Activated T-cell treated with anti-CD3 and anti-CD28 coated beads for 48 hours (primary cell): Measurements from ENCODE around the gene GRXCR2.
"Not testable (repeated sequence)": the region's sequence is repeated elsewhere in the genome, so short reads cannot be mapped to it uniquely, and the experiment has no call there.

ENCODE experiments used
- DNase-seq: peaks from one replicate; pipeline ENCODE4 v3.0.0-alpha.2; 2020; ENCODE audit warnings: low read depth

Gene GRXCR2, protein sequence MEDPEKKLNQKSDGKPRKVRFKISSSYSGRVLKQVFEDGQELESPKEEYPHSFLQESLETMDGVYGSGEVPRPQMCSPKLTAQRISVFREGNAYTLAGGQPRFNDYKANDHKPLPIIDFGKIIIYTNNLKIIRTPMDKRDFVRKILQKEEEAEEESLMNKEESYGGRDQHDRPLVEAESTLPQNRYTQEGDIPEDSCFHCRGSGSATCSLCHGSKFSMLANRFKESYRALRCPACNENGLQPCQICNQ

DNA sequence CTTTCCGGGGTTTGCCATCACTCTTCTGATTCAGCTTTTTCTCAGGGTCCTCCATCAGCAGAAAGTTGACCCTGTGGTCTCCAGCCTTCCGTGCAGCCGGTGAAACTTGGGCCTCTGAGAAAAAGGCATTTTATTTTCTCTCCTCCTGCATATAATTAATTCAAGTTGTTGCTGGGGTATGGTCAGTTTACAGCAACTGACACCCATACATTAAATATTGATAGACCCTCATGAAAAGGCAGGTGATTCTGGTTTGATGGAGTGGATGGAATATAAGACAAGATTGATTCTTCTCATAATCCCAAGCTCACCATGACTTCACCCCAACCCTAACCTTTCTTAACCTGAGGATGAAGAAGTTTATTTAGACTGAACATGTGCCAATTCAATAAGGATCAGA, at the start of gene GRXCR2:
Gene GRXCR2, minus strand, starts transcription at position 101 of the 400 bp plus-strand sequence. Its CDS starts 46 bp downstream, at position 55.
- no peak for DNase-seq

DNA sequence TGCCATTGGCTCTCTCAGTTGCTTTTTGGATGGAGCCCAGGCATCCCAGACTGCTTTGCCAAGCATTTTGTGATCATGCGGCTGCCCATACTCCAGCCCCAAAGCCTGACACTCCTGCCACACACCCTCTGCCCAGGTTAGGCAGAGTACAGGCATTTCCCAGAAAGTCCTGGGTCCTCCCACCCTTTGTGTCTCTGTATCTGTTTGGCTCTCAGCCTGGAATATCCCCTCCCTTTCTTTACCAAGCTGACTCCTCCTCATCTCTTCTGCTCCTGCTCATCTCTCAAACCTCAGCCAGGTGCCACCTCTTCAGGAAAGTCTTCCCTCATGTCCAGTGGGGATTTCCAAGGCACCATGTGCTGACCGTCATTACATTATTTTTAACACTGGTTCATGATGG, 49.2 kb upstream of the GRXCR2 start:
- DNase-seq: no peak

DNA sequence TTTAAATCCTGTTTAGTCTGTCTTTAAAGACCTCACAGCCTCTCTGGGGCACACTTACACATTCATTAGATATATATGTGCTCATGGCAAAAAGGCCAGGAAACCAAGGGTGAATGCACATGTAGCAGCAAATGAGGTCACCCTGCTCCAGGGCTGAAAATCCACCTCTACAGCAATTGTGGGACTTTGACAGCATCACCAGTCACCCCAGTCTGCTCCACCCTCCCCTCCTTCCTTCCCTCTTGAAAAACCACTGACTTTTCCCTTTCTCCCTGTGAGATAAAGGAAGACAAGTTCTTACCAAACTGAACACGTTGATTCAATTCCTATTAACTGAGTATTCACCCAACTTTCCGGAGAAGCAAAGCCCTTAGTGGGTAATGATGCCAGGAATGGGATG, 48.4 kb upstream of the GRXCR2 start:
- DNase-seq: no peak

DNA sequence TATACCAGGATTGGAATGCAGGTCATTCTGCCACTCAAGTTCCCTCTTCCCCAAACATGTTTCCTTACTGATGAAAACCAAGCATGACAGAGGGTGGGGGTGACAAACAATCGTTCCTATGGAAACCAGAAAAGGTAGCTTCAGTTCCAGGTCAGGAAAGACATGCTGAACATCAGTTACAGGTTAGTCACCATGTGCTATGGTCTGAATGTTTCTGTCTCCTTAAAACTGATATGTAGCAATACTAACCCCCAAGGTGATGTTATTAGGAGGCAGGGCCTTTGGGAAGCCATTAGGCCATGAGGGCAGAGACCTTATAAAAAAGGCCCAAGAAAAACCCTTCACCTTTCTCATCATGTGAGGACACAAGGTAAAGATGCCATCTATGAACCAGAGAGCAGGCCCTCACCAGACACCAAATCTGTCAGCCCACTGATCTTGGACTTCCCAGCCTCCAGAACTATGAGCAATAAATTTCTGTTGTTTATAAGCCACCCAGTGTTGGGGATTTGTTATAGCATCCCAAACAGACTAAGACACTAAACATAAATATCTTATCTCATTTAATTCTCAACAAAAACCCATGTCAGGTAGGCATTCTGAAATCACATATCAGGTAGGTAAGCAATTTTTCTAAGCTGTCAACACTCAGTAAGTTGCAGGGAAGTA, 47.9 kb upstream of the GRXCR2 start:
- DNase-seq: no peak

DNA sequence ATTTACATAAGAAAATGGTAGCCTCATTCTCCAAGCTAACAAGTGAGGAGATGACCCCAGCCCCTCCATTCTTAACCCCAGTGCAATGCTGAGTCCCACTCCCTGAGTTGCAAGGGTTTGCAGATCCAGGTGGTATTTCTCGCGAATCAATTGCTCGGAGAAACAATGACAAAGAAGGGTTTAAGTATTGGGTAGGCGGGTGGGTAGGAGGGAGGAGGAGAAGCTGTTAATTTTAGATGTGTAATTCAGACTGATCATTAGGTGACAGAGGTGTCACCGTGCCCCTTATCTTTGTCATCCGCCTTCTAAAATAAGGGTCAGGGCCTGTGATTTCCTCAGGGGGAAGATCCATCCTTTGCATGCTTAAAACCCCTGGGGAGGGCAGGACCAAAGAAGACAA, 46.6 kb upstream of the GRXCR2 start:
- no peak for DNase-seq

DNA sequence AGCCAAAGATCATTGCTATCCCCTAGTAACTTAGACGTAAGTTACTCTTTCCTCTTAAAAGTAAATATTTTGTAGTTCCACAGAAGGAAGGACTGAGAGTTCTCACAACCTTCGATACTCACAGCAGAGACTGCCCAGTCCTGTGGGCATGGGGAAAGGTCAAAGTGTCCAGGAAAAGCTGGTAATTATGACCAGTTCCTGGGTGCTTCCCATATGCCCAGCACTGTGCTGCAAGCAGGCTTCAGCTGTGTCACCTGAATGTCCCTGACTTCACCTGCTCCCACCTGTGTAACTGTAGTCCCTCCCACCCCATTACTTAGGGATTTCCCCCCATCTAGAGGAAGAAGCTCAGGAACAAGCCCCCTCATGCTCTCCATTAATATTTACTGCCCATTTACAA, 45.6 kb upstream of the GRXCR2 start:
- no peak for DNase-seq

DNA sequence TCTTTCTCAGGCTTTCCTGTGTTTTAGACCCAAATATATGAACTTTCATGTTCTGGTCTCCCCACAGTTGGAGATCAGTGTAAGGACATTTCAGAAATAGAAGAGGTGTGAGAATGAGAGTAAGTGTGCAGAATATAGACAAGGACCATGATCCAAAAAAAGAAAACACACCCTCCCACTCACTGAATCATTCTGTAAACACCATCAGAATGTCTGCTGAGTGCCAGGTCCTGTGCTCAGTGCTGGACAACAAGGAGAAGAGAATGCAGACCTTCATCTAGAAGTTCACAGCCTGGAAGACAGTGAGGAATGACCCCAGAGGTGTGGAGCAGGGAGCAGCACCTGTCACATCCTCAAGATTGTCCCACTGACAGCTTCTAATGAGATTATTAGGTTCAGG, 44.5 kb upstream of the GRXCR2 start:
- no peak for DNase-seq

DNA sequence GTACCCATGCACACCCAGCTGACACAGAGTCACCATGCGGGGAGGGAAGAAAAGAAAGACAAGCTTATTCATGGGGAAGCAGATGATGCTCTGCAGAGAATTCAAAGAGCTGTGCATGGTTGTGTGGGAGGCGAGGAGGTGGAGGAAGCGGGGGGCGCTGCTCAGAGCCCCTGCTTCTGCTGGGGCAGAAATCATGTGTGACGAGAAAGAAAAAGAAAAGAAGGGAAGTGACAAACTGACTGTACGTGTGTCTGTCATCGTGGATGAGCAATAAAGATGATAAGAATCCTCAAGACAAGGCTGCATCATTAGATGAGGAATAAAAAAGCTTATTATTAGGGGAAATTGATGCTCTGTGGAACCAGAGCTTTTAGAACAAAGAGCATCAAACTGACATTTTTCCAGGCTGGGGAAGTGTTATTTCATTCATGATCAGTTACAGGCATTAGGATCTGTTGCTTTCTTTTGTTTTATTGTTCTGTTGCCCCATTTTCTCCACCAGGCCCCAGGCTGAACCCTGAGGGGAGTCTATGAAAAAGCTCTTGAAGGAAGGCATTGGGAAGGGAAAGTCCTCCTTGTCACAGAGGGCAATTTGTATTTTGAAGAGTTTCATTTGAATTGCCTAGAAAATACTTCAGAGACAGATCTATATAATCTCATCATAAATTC, 43.3 kb upstream of the GRXCR2 start:
- no peak for DNase-seq

DNA sequence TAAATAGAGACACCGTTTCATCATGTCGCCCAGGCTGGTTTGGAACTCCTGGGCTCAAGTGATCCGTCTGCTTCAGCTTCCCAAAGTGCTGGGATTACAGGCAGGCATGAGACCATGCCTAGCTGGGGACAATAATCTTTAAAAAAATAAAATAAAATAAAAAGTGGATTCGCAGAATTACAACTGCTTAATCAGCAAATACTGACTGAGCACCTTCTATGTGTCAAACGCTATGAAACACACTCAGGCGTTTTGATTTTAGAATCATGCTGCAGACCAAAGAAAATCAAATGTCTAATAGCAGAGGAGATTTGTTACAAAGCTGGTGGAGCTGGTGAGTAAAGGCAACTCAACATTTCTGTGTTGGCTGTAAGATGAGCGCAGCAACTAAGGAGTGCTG, 40.9 kb upstream of the GRXCR2 start:
- no peak for DNase-seq

DNA sequence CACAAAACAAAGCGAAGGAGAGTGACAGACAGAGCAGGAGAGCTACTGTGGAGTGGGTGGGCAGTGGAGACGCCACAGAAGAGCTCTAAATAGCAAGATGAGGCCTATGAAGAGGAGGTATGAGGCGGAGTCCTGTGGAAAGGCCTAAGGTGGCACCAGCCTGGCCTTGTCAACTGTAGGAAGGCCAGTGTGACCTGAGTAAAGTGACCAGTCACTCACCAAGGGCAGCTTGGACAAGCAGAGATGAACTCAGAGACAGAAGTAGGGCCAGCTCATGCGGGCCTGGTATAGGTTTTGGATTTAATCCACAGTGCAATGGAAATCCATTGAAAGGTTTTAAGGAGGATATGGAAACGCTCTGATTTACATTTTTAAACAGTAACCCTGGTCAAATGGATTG, 39.8 kb upstream of the GRXCR2 start:
- DNase-seq: no peak

DNA sequence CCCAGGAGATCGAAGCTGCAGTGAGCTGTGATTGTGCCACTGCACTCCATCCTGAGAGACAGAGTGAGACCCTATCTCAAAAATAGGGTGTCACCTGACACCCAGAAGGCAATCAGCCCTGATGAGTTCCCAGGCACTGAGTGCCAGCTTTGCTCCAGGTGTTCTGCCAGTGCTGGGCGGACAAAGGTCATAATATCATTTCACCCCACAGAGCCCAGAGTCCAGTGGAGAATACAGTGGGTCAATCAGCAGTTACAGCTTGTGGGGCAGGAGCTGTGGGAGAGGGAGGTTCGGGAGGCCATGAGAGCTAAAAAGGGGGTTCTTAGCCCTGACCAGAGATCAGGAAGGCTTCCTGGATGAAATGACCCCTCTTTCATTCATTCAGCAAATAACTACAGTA, 39.2 kb upstream of the GRXCR2 start:
- no peak for DNase-seq

DNA sequence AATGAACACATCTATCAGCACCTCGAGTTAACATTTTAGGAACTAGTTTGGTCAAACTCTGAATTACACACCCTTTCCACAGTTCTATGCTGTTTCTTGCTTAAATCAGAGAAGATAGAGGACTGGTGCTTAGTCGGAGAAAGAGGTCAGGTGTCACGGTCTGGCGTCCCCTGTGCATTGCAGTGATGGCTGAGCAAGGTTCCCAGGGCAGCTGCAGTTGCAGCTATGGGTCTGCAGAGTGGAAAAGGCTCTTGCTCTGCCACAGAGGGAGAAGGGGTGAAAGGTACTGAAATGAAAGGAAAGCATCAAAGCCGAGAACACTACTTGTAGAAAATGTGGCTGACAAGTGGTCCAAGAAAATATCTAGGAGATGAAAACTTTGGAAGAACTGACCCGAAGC, 38.4 kb upstream of the GRXCR2 start:
- no peak for DNase-seq

DNA sequence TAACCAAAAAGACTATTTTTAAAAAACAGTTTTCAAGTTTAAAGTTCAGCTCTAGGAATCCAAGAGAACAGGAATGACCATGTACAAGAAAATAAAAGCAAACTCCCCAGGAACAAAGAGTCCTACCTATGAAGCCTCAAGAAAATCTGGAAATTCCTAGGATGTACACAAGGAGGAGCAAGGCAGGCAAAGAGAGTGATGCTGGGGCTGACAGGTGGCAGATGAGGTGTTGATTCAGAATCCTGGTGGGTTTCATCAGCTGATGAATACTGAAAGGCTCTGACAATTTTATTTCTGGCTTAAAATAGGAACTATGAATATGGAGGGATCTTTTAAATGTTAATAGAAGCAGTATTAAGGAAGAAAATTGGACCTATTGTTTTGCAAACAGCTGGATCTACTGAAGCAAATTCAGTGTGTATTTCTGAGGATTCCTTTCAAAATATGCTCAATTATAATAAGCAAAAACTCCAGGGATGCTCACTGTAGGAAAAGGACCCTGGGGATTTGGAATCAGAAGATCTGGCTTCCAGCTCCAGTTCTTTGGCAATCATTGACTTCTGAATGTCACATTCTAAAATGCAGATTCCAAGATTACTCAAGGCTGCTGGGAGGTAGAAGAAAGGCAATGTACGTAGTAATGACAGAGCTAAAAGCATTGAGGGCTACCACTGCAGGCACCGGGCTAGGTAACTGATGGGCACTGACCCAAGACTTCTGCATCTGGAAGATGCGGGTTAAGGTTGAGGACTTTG, 35.6 kb upstream of the GRXCR2 start:
- DNase-seq: no peak

DNA sequence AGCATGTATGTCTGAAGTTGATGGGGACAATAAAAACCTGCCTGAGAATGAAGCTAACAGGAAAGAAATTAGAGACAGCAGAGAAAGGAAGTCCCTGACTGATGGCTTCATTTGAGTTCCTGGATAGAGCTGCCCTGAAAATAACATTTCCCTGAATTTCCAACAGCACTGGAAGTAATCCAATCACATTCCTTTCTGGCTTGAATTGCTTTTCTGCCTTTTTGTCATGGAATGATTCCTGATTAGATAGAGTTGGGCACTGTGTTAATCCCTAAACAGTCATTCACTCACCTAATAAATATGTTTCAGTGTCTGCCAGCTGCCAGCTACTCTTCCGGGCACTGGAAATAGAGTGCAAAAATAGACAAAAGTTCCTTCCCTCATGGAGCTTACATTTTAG, 33.6 kb upstream of the GRXCR2 start:
- no peak for DNase-seq

DNA sequence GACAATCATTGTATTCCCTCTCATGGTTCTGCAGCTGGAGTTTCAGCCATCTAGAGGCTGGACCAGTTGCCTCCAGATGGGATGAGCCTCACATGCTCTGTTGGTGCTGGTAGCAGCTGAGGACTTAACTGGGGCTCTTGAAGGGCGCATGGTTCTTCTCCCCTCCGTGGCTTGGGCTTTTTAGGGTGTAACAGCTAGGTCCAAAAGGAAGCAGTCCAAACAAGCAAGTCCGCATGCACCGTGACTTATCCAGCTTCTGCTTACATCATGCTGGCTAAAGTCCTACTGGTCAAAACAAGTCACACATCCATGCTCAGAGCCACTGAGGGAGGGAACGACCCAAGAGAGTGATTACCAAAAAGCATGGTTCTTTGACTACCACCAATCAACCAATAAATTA, 31.9 kb upstream of the GRXCR2 start:
- DNase-seq: no peak

DNA sequence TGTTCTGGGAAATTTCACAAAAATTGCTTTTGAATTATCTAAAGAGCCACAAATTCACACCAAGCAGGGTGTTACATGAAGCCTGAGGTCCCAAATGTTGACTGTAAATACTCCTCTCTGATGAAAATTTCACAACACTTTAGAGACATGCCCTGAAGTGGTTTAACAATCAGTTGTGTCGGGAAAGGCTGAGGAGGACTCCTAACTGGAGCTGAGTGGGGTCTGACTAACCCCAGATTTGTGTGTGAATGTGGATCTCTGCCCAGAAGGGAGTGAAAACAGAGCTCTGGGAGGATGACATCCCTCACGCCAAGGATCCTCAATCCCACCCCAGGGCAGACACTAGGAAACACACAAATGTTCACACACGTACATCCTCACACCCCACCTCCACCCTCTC, 31.1 kb upstream of the GRXCR2 start:
- no peak for DNase-seq

DNA sequence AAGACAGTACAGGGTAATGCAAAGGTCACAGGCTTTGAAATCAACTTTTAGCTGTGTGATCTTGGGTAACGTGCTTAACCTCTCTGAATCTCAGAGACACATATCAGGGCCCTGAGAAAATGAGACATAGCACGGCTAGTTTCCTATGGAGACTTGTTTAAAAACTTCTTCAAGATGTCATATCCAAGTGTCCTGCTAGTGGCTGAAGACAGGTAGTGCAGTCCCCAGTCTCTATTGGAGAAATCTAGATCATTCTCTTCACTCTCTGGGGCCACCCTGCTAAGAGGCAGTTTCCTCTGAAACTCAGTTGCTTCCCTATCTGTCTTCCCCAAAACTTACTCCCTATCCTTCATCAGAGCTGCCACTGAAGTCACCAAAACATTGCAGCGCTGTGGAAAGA, 30.3 kb upstream of the GRXCR2 start:
- DNase-seq: no peak

DNA sequence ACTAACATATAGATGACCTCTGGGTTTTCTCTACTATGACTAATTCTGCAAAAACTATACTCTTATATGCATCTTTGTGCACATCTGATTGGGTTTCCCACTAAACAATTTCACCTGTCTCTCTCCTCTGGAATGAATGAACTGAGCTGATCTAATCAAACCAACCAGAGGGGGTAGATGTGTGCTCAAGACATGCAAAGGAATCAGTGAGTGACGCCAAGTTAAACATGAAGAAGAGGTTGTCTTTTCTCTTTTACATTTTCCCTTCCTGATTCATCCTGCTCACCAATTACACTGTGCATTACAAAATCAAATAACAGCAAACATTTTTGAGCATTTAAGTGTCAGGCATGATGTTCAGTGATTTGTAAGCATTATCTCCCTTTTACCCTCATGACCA, 29.6 kb upstream of the GRXCR2 start:
- DNase-seq: no peak

DNA sequence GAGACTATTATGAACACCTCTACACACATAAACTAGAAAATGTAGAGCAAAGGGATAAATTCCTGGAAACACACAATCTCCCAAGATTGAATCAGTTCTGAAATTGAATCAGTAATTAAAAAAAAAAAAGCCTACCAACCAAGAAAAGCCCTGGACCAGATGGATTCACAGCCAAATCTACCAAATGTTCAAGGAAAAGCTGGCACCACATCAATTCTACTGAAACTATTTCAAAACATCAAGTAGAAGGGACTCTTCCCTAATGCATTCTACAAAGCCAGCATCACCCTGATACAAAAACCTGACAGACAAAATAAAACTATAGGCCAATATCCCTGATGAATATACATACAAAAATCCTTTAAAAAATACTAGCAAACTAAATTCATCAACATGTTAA, 25.4 kb upstream of the GRXCR2 start:
- no peak for DNase-seq

DNA sequence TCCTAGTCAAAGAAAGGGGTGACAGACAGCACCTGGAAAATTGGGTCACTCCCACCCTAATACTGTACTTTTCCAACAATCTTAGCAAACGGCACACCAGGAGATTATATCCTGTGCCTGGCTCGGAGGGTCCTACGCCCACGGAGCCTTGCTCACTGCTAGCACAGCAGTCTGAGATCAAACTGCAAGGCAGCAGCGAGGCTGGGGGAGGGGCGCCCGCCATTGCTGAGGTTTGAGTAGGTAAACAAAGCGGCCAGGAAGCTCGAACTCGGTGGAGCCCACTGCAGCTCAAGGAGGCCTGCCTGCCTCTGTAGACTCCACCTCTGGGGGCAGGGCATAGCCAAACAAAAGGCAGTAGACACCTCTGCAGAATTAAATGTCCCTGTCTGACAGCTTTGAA, 18.6 kb upstream of the GRXCR2 start:
- not testable (repeated sequence) for DNase-seq

DNA sequence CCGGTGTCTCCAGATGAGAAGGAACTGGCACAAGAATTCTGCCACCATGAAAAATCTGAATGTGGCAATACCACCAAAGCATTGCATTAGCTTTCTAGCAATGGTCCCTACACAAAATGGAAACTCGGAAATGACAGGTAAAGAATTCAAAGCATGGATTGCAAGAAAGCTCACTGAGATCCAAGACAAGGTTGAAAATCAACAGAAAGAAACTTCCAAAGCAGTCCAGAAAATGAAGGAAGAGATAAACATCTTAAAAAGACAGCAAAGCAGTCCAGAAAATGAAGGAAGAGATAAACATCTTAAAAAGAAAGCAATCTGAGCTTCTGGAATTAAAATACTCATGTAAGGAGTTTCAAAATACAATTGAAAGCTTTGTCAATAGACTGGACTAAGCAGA, 16.8 kb upstream of the GRXCR2 start:
- no peak for DNase-seq

DNA sequence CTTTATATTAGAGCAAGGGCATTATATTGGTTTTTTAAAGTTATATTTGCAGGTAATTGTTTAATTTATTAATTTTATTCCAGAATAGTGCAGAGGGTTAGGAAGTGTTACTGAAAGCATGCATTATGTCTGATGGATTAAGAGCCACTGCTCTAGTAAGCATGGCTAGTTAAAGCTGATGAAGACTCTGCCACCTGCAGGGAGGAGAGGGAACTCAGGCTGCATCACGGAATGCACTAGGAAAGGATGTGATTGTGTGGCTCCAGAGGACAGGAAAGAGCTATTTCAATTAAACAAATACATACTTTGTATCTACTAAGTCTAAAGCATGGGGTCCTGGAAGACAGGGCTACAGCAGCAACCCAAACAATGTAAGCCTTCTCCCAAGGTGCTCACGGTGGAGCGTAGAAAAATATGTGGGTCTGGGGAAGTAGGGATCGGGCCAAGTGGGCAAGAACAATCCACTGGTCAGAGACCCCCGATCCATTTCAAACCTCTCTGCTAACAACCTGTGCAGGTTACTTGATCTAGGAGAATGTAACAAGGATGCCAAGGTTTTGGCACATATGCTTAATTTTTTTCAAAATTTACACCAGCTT, 15.3 kb upstream of the GRXCR2 start:
- no peak for DNase-seq

DNA sequence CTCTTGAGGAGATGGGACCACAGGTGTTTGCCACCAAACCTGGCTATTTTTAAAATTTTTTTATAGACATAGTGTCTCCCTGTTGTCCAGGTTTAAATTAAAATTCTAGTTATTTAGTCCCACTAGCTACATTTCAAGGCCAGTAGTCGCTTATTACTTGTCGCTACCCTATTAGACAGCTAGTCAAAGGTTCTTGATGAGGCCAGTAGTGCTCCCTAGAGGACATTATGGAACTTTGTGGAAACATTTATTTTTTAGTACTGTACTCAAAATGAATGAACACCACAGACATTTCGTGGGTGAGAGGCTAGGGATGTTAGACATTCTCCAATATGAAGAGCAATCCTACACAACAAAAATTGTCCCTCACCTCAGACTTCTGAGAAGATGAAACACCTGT, 14.4 kb upstream of the GRXCR2 start:
- no peak for DNase-seq
